ENCODE results near the gene POU2AF2.
"Not testable (repeated sequence)": the region's sequence is repeated elsewhere in the genome, so short reads cannot be mapped to it uniquely, and the experiment has no call there.

POU2AF2 gene

GRCh38 chr11:111259896-111260295 is 14.4 kb downstream of the POU2AF2 start:
- no peak for DNase-seq

GRCh38 chr11:111260811-111261210 is 15.3 kb downstream of the POU2AF2 start:
- no peak for DNase-seq

GRCh38 chr11:111264646-111265045 is 19.1 kb downstream of the POU2AF2 start:
- DNase-seq: no peak

GRCh38 chr11:111265421-111265820 is 19.9 kb downstream of the POU2AF2 start:
- no peak for DNase-seq

GRCh38 chr11:111268303-111268702 is 22.8 kb downstream of the POU2AF2 start:
- not testable (repeated sequence) for DNase-seq

GRCh38 chr11:111269146-111269868 is 23.8 kb downstream of the POU2AF2 start:
- no peak for DNase-seq

- no peak for DNase-seq
Measured at GRCh38 chr11:111272420-111272819, 26.9 kb downstream of the POU2AF2 start.

- DNase-seq: no peak
Measured at GRCh38 chr11:111282562-111283075, 37.1 kb downstream of the POU2AF2 start.

GRCh38 chr11:111283945-111284481 is 38.5 kb downstream of the POU2AF2 start:
- DNase-seq: no peak

GRCh38 chr11:111285189-111286091 is 39.9 kb downstream of the POU2AF2 start:
- no peak for DNase-seq

- DNase-seq: no peak
Measured at GRCh38 chr11:111291764-111292163, 46.2 kb downstream of the POU2AF2 start.

- not testable (repeated sequence) for DNase-seq
Measured at GRCh38 chr11:111292408-111292807, 46.9 kb downstream of the POU2AF2 start.

- no peak for DNase-seq
Measured at GRCh38 chr11:111296196-111296595, 50.7 kb downstream of the POU2AF2 start.

GRCh38 chr11:111297696-111298095 is 52.2 kb downstream of the POU2AF2 start:
- DNase-seq: no peak

- DNase-seq: no peak
Measured at GRCh38 chr11:111298413-111299100, 53.0 kb downstream of the POU2AF2 start, which contains the start of gene POU2AF3. Gene POU2AF3, plus strand, starts transcription at chr11:111298546. Its CDS starts 36 bp downstream, at chr11:111298582.

- DNase-seq: no peak
Measured at GRCh38 chr11:111299101-111300026, 53.8 kb downstream of the POU2AF2 start.

- no peak for DNase-seq
Measured at GRCh38 chr11:111300569-111300968, 55.0 kb downstream of the POU2AF2 start.

GRCh38 chr11:111301004-111301841 is 55.7 kb downstream of the POU2AF2 start:
- no peak for DNase-seq

- no peak for DNase-seq
Measured at GRCh38 chr11:111301842-111302118, 56.3 kb downstream of the POU2AF2 start.

- no peak for DNase-seq
Measured at GRCh38 chr11:111302298-111302697, 56.8 kb downstream of the POU2AF2 start.

- no peak for DNase-seq
Measured at GRCh38 chr11:111303461-111303860, 57.9 kb downstream of the POU2AF2 start.
